GM18867 (cell line): ENCODE measurements around the gene PTPRD.

Experiments
- ATAC-seq: cut with Tn5 transposase; IDR thresholded peaks from one replicate; pipeline ENCODE4 v1.9.1; 2021; ENCODE audit warnings: mild to moderate bottlenecking, moderate library complexity; ENCODE audit not compliant: unreplicated experiment

Gene PTPRD

DNA sequence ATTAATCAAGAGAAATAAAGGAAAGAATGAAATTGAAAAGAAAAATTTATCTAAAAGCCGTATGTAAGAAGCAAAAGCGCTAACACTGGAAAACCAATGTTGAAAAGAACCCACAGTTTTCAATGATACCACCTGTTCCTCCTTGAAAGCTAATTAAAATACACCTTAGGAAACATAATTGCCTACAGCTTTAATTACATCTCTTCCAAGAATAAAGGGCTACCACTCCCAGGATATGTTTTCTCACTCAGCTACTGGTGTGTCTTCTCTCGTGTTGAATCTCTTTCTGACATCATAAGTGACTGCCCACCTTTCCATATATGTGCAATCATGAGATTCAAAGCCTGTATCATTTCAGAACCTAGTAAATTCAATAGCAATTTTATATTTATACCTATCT, 1932.6 kb downstream of the PTPRD start:
- ATAC-seq = no peak

- no peak for ATAC-seq
Observed at GRCh38 chr9:8679371-8679822, 1933.4 kb downstream of the PTPRD start.

- no peak for ATAC-seq
Observed at GRCh38 chr9:8677741-8678140, 1935.1 kb downstream of the PTPRD start.

DNA sequence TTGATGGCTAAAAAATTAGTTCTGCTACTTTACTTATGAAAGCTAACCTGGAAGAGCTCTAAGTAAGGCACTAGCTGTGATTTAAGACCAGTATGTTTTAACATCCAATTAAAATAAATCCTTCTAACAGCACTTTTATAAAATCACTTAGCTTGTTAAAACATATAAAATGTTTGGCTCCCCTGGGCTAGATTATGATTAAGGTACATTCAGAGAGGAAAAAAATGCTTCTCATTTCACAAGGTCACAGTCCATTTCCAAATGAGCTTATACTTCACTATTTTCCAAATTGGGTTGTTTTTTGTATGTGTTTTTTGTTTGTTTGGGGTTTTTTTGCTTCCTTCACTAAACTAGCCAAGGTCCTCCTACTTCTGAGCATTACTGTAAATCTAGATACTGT, 1938.3 kb downstream of the PTPRD start:
- ATAC-seq = no peak

DNA sequence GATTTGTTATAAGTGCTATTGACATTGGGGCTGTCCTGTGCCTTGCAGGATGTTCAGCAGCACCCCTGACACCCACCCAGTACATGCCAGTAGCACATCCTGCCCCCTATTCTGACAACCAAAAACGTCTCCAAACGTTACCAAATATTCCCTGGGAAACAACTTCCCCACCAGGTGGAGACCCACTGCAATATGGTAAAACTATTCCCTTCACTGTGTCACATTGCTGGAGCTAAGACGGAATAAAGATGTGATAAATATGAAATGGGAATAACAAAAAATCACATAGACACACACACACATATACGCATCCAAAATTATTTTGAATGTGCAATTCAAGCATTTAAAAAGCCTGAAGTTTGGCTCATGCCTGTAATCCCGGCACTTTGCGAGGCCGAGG, 1939.0 kb downstream of the PTPRD start:
- ATAC-seq = no peak

GRCh38 chr9:8670751-8671150, 1942.1 kb downstream of the PTPRD start:
- no peak for ATAC-seq

- ATAC-seq = no peak
Observed at GRCh38 chr9:8668751-8669150, 1944.1 kb downstream of the PTPRD start.

DNA sequence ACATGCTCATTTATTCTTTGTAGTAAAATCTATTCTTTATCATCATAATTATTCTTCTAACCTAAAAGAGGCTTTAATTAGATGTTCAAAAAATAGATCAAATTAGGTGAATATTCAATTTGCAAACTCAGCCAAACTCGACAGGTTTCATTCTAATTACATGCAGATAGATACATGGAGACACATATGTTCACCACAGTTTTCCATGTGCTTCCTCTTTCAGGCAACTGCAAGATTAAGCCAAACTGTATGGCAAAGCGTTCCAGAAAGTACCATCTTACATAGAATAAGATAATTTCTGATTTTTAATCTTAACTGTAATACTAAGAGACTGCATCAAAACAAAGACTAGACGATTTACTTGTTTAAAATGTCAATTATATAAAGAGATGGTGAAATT, 1944.6 kb downstream of the PTPRD start:
- ATAC-seq = no peak

GRCh38 chr9:8666060-8666459, 1946.7 kb downstream of the PTPRD start:
- no peak for ATAC-seq

- no peak for ATAC-seq
Observed at GRCh38 chr9:8660383-8660782, 1952.4 kb downstream of the PTPRD start.

GRCh38 chr9:8659108-8659507, 1953.7 kb downstream of the PTPRD start:
- ATAC-seq = no peak

- ATAC-seq = no peak
Observed at GRCh38 chr9:8655071-8655470, 1957.7 kb downstream of the PTPRD start.

GRCh38 chr9:8653855-8654254, 1958.9 kb downstream of the PTPRD start:
- no peak for ATAC-seq

DNA sequence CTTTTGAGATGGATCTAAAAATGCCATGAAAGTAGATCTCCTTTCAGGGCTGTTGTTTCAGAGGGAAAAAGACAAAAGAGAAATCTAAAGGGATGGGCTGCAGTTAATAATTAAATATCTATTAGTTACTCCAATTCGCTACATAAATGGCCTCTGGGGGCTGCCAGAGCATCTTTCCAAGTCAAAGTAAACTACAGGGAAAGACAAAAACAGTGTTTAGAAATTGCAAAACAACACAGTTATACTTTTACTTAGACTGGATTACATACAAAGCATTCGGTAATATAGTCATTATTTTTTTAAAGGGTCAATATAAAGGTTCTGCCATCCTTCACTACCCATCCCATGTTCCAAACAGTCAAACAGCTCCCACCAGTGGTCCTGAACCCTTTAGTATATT, 1959.7 kb downstream of the PTPRD start:
- ATAC-seq = no peak

- no peak for ATAC-seq
Observed at GRCh38 chr9:8652255-8652654, 1960.5 kb downstream of the PTPRD start.

DNA sequence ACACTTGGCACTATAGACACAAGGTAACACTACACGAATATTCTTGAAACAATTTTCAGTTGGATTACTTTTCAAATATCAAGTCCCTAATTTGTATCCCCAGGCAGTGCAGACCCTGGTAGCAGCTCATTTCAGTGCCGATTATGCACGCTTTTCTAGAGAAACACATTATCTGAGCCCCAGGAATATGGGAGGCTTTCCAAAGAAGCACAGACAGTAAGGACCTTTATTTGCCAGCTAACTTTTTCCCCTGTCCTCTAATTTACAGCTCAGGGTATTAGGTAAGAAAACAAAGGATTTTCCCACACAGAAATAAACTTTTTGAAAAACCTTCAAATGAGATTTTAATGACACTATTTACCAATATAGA, 1961.0 kb downstream of the PTPRD start:
- ATAC-seq = no peak

GRCh38 chr9:8651070-8651845, 1961.5 kb downstream of the PTPRD start:
- no peak for ATAC-seq

DNA sequence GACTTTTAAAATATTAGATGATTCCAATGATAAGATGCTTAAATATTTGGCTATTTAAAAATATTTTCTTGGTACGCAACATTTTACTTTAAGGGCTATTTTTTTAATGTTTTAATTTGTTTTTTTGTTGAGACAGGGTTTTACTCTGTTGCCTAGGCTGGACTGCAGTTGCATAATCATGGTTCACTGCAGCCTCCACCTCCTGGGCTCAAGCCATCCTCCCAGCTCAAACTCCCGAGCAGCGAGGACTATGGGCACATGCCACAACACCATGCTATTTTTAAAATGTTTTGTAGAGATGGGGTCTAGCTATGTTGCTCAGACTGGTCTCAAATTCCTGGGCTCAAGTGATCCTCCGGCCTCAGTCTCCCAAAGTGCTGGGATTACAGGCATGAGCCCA, 1963.0 kb downstream of the PTPRD start:
- ATAC-seq = no peak

DNA sequence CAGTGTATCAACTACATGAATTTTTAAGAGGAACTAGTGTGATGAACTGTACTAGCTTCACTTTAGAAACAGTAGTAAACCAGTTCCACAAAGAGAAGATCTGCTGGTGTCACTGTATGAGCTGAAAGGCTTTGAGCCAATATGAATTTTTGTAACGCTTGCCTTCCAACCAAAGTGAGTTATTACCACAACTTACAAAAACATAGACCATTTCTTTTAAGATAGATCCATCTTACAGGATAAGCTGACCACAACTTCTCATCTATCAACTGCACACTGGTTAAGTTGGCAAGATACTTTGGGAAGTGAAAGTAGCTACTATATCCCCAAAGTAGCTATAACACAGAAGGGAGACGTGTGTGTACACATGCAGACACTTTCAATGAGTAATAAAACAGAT, 1963.6 kb downstream of the PTPRD start:
- ATAC-seq = no peak

GRCh38 chr9:8648271-8648845, 1964.4 kb downstream of the PTPRD start:
- ATAC-seq = no peak

DNA sequence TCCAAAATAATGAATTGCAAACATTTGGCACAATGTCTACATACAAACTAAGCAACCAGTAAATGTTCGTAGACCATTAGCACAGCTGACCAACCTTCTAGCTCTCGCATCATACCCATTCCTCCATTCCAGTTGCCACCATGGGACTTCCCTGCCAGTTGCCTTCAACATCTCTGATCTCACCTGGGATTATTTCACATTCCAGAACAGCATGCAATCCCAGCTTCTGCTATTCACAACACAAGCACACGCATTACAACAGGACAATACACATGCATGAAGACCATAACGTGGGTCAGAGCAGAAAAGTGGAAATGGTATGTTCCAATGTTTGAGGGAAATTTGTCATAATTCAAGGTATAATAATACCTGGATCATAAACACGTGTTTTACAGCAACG, 1965.0 kb downstream of the PTPRD start:
- ATAC-seq = no peak

GRCh38 chr9:8644571-8644970, 1968.2 kb downstream of the PTPRD start:
- ATAC-seq = no peak

- no peak for ATAC-seq
Observed at GRCh38 chr9:8643896-8644295, 1968.9 kb downstream of the PTPRD start.
